GM10248 (cell line): Measurements from ENCODE around the gene CNN3.

Experiments
- CTCF ChIA-PET: fragments of 300-600 bp; sonication (Branson Sonifier 250); formaldehyde crosslinking; extraction: SDS; loops from one replicate; lab custom pipeline; 2021; ENCODE audit warnings: antibody characterized with exemption; lab: Yijun Ruan, JAX
- POLR2A ChIA-PET: fragments of 350-650 bp; sonication (Branson Sonifier 250); formaldehyde crosslinking; extraction: SDS; loops from one replicate; lab custom pipeline; 2020; ENCODE audit warnings: antibody characterized with exemption; lab: Yijun Ruan, JAX
- DNase-seq: peaks from one replicate; pipeline ENCODE4 v3.0.0; 2012; ENCODE audit errors: extremely low spot score
- CTCF ChIP-seq: IDR thresholded peaks from 2 replicates; pipeline ENCODE4 v1.5.1; 2012; ENCODE audit warnings: mild to moderate bottlenecking, low read depth; ENCODE audit errors: extremely low read depth, missing control alignments, control extremely low read depth

The CNN3 gene

GRCh38 chr1:94851571-94851970 lies 75.3 kb downstream of the CNN3 start:
- ChIA-PET CTCF (interaction anchor here (3.8 to 7.2 kb wide), 5 partner anchors 12 to 192 kb away, joined by 21 to 107 read pairs (median 50); no protein-coding TSS in a partner anchor), POLR2A (no interaction called here)
- no peak for DNase-seq

More at GRCh38 chr1:94851571-94851970, 75.3 kb downstream of the CNN3 start:
- no peak for TF ChIP-seq CTCF
